Breast epithelium (tissue), 4 donors: Measurements from ENCODE around the gene MARS1. TPM values are rescaled to one million over a fixed set of nuclear protein-coding genes. Genes with fewer than 3 reads are reported as not detected.

Experiments used
- DNase-seq, 2 donors: peaks; one replicate each; pipeline ENCODE4 v3.0.0-alpha.2; 2019; ENCODE audit warnings: low spot score in 2 of 2
- H3K27ac ChIP-seq, 2 donors: fragments of 200-600 bp; sonication (generic) in 1 of 2; one replicate each; pipeline ENCODE4 v1.5.1; 2016 to 2019; ENCODE audit warnings: mild to moderate bottlenecking in 1 of 2
- H3K27me3 ChIP-seq, 2 donors: fragments of 200-600 bp; sonication (generic) in 1 of 2; one replicate each; pipeline versions ENCODE4 v1.5.1 to v1.6.0; 2017 to 2019; ENCODE audit warnings: control low read depth in 1 of 2, mild to moderate bottlenecking in 1 of 2
- H3K36me3 ChIP-seq: fragments of 200-600 bp; one replicate; pipeline ENCODE4 v1.5.1; 2019
- H3K4me1 ChIP-seq, 2 donors: fragments of 200-600 bp; sonication (generic); one replicate each; pipeline ENCODE4 v1.5.1; 2016 to 2019; ENCODE audit warnings: control low read depth in 1 of 2
- H3K4me3 ChIP-seq, 3 donors: fragments of 200-600 bp; sonication (generic); 1 replicate in 2 of 3; 2 replicates in 1 of 3; pipeline ENCODE4 v1.5.1; 2016 to 2019; ENCODE audit warnings: mild to moderate bottlenecking in 3 of 3, moderate library complexity in 2 of 3
- H3K9me3 ChIP-seq, 2 donors: fragments of 200-600 bp; sonication (generic) in 1 of 2; one replicate each; pipeline ENCODE4 v1.5.1; 2016 to 2019; ENCODE audit warnings: control low read depth in 1 of 2
- POLR2A ChIP-seq: fragments of 450-650 bp; IDR thresholded peaks from one replicate; pipeline ENCODE4 v1.6.1; 2016; ENCODE audit warnings: antibody characterized with exemption, mild to moderate bottlenecking, moderate library complexity
- POLR2AphosphoS5 ChIP-seq, 3 donors: sonication (generic); formaldehyde crosslinking; IDR thresholded peaks; one replicate each; pipeline ENCODE4 v1.6.1; 2017; ENCODE audit warnings: antibody characterized with exemption in 3 of 3
- intact Hi-C: fragments of 100-400 bp; cut with DNase I; formaldehyde crosslinking; loops from one replicate; pipeline ENCODE4 v1.15.1; 2023; ENCODE audit warnings: low total_unique reads
- total RNA-seq, 3 donors: library from RNA; depleted of rRNA; stranded (reverse); fragments of >200 nt; gene quantifications; one replicate each; pipeline ENCODE4 v1.1.0, GENCODE V29; 2016
- TF ChIP-seq, protein P1 (sequence below), 3 donors: fragments of 450-650 bp; IDR thresholded peaks; one replicate each; pipeline ENCODE4 v1.5.1; 2016 to 2017; ENCODE audit warnings: antibody characterized with exemption in 3 of 3, mild to moderate bottlenecking in 3 of 3, moderate library complexity in 3 of 3

Gene MARS1
- total RNA-seq, 3 donors from 2014 or later: 39.2 to 65.9 (median 60.2) TPM

DNA sequence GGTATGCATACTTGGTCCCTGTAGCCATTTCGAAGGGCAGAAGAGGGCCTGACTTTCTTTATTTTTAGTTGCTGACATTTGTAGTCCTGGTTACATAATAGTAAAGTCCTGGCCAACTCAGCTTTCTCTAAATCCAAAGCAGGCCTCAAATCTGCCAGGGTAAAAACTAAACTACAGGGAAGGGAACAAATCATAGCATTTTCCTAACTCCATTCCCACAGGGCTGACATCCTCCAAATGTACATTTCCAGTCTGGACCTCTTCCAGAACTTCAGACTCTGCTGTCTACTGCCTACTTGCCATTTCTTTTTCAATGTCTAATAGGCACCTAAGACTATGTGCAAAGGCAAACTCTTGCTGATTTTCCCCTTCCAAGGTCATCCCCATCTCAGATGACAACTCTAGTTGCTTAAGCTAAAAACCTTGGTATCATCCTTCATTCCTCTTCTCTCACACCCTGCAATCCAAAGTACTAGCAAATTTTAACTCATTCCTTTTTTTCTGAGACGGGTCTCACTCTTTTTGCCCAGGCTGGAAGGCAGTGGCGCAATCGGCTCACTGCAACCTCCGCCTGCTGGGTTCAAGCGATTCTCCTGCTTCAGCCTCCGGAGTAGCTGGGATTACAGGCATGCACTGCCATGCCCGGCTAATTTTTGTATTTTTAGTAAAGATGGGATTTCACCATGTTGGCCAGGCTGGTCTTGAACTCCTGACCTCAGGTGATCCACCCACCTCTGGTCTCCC lies 30.5 kb downstream of the MARS1 start:
- H3K27ac ChIP-seq: peak overlapping the region; percentile 99 to 100
- H3K36me3 ChIP-seq: peaks cover 6% of the 10 kb centered on the region
- TF ChIP-seq POLR2AphosphoS5 (IDR thresholded peaks at IDR 0.05) (no peak), POLR2A (no peak)
- TF ChIP-seq, protein P1, sequence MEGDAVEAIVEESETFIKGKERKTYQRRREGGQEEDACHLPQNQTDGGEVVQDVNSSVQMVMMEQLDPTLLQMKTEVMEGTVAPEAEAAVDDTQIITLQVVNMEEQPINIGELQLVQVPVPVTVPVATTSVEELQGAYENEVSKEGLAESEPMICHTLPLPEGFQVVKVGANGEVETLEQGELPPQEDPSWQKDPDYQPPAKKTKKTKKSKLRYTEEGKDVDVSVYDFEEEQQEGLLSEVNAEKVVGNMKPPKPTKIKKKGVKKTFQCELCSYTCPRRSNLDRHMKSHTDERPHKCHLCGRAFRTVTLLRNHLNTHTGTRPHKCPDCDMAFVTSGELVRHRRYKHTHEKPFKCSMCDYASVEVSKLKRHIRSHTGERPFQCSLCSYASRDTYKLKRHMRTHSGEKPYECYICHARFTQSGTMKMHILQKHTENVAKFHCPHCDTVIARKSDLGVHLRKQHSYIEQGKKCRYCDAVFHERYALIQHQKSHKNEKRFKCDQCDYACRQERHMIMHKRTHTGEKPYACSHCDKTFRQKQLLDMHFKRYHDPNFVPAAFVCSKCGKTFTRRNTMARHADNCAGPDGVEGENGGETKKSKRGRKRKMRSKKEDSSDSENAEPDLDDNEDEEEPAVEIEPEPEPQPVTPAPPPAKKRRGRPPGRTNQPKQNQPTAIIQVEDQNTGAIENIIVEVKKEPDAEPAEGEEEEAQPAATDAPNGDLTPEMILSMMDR (IDR thresholded peaks at IDR 0.05): no peak
- intact Hi-C loops: no loop called here
- DNase-seq: no peak
- no peaks in the 10 kb centered on the region for H3K9me3 ChIP-seq
- H3K4me1 ChIP-seq: peaks cover 13 to 24% of the 10 kb centered on the region in 2 donors
- H3K27me3 ChIP-seq: no peaks in the 10 kb centered on the region
- H3K4me3 ChIP-seq: peak overlapping the region; percentile 84 to 97 (median 93)

DNA sequence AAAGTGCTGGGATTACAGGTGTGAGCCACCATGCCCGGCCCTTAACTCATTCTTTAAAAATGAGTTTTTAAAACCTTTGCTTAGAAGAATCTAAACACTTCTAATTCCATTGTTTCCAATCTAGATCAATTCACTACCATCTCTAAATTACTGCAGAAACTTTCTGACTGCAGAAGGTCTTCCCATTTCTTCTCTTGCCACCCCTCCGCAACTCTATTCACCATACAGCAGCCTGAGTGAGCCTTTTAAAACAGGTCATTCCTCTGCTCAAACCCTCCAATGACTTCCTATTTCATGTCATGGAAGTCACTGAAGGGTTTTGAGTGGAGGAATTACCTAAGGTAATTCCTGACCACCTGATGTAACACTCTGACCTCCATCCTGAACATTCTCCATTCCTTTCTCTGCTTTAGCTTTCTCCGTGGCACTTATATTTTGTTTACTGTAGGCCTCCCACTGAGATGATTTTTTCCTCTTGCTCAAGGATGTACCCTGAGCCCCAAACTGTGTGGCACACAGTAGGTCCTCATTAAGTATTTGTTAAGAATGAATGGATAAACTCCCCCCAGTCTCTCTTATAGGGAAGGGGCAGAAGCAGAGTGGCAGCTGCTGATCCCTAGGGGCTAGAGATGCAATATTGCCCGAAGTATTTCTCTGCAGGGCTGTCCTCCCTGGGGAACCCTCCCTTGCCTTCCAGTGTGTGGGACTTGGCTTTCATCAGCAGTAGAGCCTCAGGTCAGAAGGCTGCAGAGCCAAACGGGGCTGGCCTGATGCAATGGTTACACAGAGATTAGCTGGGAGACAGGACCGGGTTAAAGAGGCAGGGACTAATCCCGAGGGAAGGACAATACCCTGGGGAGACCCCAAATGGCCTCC lies 31.3 kb downstream of the MARS1 start:
- H3K4me1 ChIP-seq: peaks cover 13 to 32% of the 10 kb centered on the region in 2 donors
- intact Hi-C loops: no loop called here
- H3K36me3 ChIP-seq: peaks cover 6% of the 10 kb centered on the region
- H3K9me3 ChIP-seq: no peaks in the 10 kb centered on the region
- H3K4me3 ChIP-seq: peak overlapping the region; percentile 84 to 97 (median 93)
- TF ChIP-seq POLR2A: no peak
- TF ChIP-seq POLR2AphosphoS5 (IDR thresholded peaks at IDR 0.05): no peak
- TF ChIP-seq, protein P1 (IDR thresholded peaks at IDR 0.05): no peak
- peak in 1 of 2 donors; percentile 36 for DNase-seq
- no peaks in the 10 kb centered on the region for H3K27me3 ChIP-seq
- H3K27ac ChIP-seq: peak overlapping the region; percentile 99 to 100

DNA sequence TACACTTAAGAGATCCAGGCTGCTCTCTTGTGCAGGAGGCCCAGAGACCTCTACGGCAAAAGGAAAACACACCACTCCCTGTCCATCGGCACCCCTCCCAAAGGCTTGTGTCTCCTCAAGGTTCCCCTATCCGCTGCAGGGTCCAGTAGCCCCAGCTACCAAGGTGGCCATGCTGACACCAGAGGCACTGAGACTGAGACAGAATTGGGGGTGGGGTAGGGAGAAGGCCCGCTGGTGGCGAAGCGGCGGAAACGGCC lies 31.9 kb downstream of the MARS1 start:
- Histone ChIP-seq H3K27ac (peak overlapping the region; percentile 99 to 100), H3K9me3 (no peaks in the 10 kb centered on the region), H3K27me3 (no peaks in the 10 kb centered on the region), H3K4me1 (peaks cover 13 to 38% of the 10 kb centered on the region in 2 donors), H3K4me3 (peak overlapping the region; percentile 84 to 97 (median 93)), H3K36me3 (peaks cover 6% of the 10 kb centered on the region)
- TF ChIP-seq, protein P1 (IDR thresholded peaks at IDR 0.05): no peak
- TF ChIP-seq POLR2AphosphoS5 (IDR thresholded peaks at IDR 0.05): no peak
- no peak for TF ChIP-seq POLR2A
- DNase-seq: peak in 1 of 2 donors; percentile 43
- intact Hi-C loops: loop anchor here (5.0 kb wide), 1 partner anchor 432 kb away; the partner anchor contains the start of gene NAB2

DNA sequence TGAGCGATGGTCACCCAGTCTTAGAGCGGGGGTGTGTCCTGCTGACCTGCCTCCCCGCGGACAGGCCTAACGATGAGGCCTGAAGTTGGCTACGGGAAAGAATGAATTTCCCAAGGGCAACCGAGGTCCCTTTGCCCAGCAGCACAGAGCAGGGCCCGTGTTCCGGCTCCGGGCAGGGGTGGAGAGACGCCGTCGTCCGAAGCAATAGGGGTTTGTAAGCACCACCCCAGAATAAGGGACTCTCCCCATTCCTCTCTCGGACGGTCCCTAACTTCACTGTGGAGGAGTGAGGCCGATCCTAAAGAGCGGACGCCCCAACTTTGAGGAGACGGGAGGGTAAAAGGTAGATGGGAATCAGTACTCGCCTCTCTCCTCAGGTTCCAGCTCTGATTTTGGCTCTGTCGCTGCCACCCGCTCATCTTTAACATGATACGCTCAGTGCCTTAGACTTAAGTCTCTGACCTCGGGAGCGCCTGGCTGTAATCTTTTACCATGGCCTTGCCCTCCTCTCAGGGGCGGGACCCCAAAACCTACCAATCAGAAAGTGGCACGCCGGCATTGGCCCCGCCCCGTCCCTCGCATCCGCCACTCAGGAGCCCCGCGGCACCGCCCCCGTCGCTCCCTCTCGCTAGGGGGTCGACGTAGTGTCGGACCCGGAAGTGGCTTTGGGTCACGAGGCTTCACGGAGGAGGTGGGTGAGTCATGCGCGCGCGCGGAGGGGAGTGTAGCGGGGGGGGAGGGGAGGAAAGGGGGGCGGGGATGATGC lies 32.4 kb downstream of the MARS1 start, which contains the start of gene DDIT3:
DDIT3 (minus strand) TSS at position 462 of the 766 bp plus-strand sequence. CDS start 3,108 bp downstream, outside the sequence.
- DNase-seq: peak; percentile 100
- H3K27me3 ChIP-seq: no peaks in the 10 kb centered on the region
- H3K36me3 ChIP-seq: peaks cover under 1% of the 10 kb centered on the region
- intact Hi-C loops: loop anchor here (5.0 kb wide), 1 partner anchor 433 kb away; the partner anchor contains the start of gene NAB2
- TF ChIP-seq, protein P1 (IDR thresholded peaks at IDR 0.05): no peak
- TF ChIP-seq POLR2AphosphoS5 (IDR thresholded peaks at IDR 0.05): peak; percentile 99 to 100 (median 99)
- TF ChIP-seq POLR2A: peak; percentile 98
- H3K4me1 ChIP-seq: peaks cover 13 to 41% of the 10 kb centered on the region in 2 donors
- peak within 1 kb of the TSS; percentile 99 to 100 for H3K27ac ChIP-seq
- H3K9me3 ChIP-seq: no peaks in the 10 kb centered on the region
- peak within 1 kb of the TSS; percentile 84 to 97 (median 93) for H3K4me3 ChIP-seq
